IPS-15b (cell line): ENCODE data around the gene TNRC6B.

Experiments
- H3K27me3 ChIP-seq: one replicate; pipeline ENCODE4 v1.6.1; 2013; ENCODE audit warnings: low read length; ENCODE audit not compliant: control insufficient read depth, insufficient read depth
- H3K36me3 ChIP-seq: one replicate; pipeline ENCODE4 v1.6.1; 2013; ENCODE audit warnings: low read length; ENCODE audit not compliant: control insufficient read depth, insufficient read depth
- H3K4me1 ChIP-seq: one replicate; pipeline ENCODE4 v1.6.1; 2013; ENCODE audit warnings: mild to moderate bottlenecking, low read length; ENCODE audit not compliant: control insufficient read depth, insufficient read depth
- H3K4me3 ChIP-seq: one replicate; pipeline ENCODE4 v1.5.1; 2013; ENCODE audit warnings: low read depth, low read length
- H3K9ac ChIP-seq: one replicate; pipeline ENCODE4 v1.6.1; 2013; ENCODE audit warnings: low read depth, mild to moderate bottlenecking, low read length
- H3K9me3 ChIP-seq: one replicate; pipeline ENCODE4 v1.6.1; 2013; ENCODE audit warnings: mild to moderate bottlenecking, low read length; ENCODE audit not compliant: control insufficient read depth, insufficient read depth

Gene TNRC6B

DNA sequence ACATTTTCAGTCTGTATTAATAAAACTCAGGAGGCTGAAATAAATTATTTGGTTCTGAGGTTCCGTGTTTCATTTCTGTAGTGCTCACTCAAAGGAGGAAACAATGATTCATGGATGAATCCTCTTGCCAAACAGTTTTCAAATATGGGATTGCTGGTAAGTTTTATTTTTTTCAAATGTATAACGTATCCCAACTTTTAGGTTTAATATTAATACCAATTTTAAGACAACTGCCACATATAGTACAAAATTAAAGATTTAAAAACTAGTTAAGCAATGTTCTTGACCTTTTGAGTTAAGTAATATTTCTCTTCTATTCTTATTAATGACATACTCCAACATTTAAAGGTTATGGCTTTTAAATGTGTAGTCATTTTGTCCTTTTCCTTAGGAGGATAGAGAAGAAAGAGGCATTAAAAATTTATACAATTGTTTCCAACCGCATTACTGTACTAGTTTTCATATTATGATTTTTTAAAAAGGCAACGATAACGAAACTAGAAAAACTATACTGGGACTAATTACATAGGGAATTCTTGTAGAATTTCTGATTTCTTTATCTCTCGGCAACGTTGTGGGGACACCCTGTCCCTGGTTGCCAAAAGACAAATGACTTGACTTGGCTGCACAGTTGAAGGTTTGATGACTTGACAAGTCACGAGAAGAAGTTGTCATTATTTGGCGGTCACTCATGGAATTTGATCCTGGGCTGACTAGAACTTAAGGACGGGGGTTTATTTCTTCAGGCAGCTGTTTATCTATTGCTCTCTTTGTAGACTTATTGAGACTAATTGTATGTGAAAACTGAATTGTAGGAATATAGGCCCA, 99.5 kb downstream of the TNRC6B start:
- Histone ChIP-seq H3K9ac (no peak overlapping the region), H3K4me1 (no peaks in the 10 kb centered on the region), H3K27me3 (no peaks in the 10 kb centered on the region), H3K9me3 (no peaks in the 10 kb centered on the region), H3K36me3 (peaks cover 28% of the 10 kb centered on the region), H3K4me3 (no peak overlapping the region)

DNA sequence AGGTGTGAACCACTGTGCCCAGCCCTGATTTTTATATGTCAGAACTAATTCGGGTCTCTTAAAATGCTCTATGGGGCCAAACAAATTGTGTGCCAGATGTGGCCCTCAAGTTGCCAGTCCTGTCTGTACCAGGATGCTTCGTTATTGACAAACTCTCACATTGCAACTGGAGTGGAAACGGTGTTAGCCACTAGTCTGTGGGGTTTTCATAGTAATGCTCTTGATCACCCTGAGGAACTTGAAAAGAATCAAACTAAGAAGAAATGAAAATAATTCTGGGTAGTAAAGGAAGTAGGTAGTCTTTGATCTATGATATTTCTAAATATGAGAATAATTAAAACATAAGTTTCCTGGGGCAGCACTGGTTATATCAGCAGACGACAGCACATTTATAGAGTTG, 101.3 kb downstream of the TNRC6B start:
- no peaks in the 10 kb centered on the region for H3K27me3 ChIP-seq
- no peaks in the 10 kb centered on the region for H3K4me1 ChIP-seq
- no peaks in the 10 kb centered on the region for H3K9me3 ChIP-seq
- H3K36me3 ChIP-seq, result peaks cover 26% of the 10 kb centered on the region
- H3K4me3 ChIP-seq, result no peak overlapping the region
- no peak overlapping the region for H3K9ac ChIP-seq

DNA sequence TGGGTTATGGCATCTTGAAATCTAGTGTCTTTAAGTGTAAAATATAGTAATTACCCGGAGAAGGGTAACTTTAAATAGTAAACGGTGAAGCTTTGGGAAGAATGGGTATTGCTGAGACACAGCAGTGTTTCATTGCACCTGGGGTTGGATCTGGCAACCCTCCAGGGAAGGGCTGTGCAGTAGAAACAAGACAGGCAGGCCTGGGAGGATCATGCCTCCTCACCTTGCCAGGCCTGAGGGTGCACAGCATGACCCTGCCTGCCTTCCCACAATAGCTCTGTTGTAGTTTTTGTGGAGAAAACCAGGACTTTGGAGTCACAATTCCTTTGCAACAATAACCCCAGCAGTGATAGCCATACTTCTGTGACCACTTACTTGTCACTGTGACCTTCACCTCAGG, 104.0 kb downstream of the TNRC6B start:
- H3K9me3 ChIP-seq, result no peaks in the 10 kb centered on the region
- H3K27me3 ChIP-seq, result no peaks in the 10 kb centered on the region
- peaks cover 22% of the 10 kb centered on the region for H3K36me3 ChIP-seq
- no peak overlapping the region for H3K9ac ChIP-seq
- H3K4me1 ChIP-seq, result no peaks in the 10 kb centered on the region
- H3K4me3 ChIP-seq, result no peak overlapping the region

GRCh38 chr22:40285513-40285912, 107.8 kb downstream of the TNRC6B start:
- H3K36me3 ChIP-seq, result peaks cover 17% of the 10 kb centered on the region
- H3K9me3 ChIP-seq, result no peaks in the 10 kb centered on the region
- no peaks in the 10 kb centered on the region for H3K4me1 ChIP-seq
- H3K4me3 ChIP-seq, result no peak overlapping the region
- no peaks in the 10 kb centered on the region for H3K27me3 ChIP-seq
- H3K9ac ChIP-seq, result no peak overlapping the region

GRCh38 chr22:40289991-40290459, 112.3 kb downstream of the TNRC6B start:
- H3K9ac ChIP-seq, result no peak overlapping the region
- H3K9me3 ChIP-seq, result no peaks in the 10 kb centered on the region
- no peaks in the 10 kb centered on the region for H3K4me1 ChIP-seq
- H3K27me3 ChIP-seq, result no peaks in the 10 kb centered on the region
- peaks cover 13% of the 10 kb centered on the region for H3K36me3 ChIP-seq
- no peak overlapping the region for H3K4me3 ChIP-seq

DNA sequence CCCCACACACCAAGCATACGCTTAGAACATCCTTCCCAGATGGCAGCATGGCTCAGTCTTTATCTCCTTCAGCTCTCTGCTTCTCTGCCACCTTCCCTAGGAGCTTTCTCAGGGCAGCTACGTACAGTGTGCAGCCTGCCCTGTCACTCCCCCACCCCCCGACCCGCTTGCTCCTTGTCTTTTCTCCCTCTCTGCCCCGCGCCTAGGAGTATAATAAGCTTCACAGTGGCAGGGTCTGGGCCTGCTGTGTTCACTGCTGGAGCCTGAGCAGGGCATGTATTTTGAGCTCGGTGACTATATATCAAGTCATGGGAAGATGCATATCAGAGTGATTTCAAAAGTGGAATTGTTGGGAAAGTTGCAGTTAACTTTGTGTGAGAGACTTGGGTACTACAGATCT, 112.8 kb downstream of the TNRC6B start:
- Histone ChIP-seq H3K27me3 (no peaks in the 10 kb centered on the region), H3K36me3 (peaks cover 13% of the 10 kb centered on the region), H3K9me3 (no peaks in the 10 kb centered on the region), H3K4me3 (no peak overlapping the region), H3K4me1 (no peaks in the 10 kb centered on the region), H3K9ac (no peak overlapping the region)

GRCh38 chr22:40294696-40295095, 117.0 kb downstream of the TNRC6B start:
- Histone ChIP-seq H3K27me3 (no peaks in the 10 kb centered on the region), H3K36me3 (peaks cover 3% of the 10 kb centered on the region), H3K4me1 (no peaks in the 10 kb centered on the region), H3K4me3 (no peak overlapping the region), H3K9ac (no peak overlapping the region), H3K9me3 (no peaks in the 10 kb centered on the region)

DNA sequence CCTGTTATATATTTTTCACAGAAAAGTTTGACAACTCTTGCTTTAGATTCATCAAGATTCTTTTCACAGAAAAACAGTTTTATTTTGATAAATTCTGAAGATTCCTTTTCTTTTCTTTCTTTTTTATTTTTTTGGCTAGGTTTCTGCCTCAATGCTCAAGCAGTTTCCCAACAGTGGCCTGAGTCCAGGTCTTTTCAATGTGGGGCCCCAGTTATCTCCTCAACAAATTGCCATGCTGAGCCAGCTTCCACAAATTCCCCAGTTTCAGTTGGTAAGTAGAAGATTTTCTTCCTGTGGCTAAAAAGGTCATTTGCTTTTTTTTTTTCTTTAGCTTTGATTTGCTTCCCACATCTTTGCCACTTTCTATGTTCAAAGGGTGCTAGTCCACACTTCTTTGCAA, 122.6 kb downstream of the TNRC6B start:
- Histone ChIP-seq H3K36me3 (peaks cover 17% of the 10 kb centered on the region), H3K9ac (no peak overlapping the region), H3K4me3 (no peak overlapping the region), H3K9me3 (no peaks in the 10 kb centered on the region), H3K27me3 (no peaks in the 10 kb centered on the region), H3K4me1 (no peaks in the 10 kb centered on the region)

- H3K9me3 ChIP-seq, result no peaks in the 10 kb centered on the region
- peaks cover 17% of the 10 kb centered on the region for H3K36me3 ChIP-seq
- H3K4me3 ChIP-seq, result no peak overlapping the region
- no peaks in the 10 kb centered on the region for H3K27me3 ChIP-seq
- H3K4me1 ChIP-seq, result no peaks in the 10 kb centered on the region
- no peak overlapping the region for H3K9ac ChIP-seq
These were observed 123.4 kb downstream of the TNRC6B start for GRCh38 chr22:40300884-40301672.

GRCh38 chr22:40302149-40302548, 124.4 kb downstream of the TNRC6B start:
- H3K27me3 ChIP-seq, result no peaks in the 10 kb centered on the region
- H3K4me3 ChIP-seq, result no peak overlapping the region
- no peak overlapping the region for H3K9ac ChIP-seq
- H3K4me1 ChIP-seq, result no peaks in the 10 kb centered on the region
- H3K36me3 ChIP-seq, result peaks cover 19% of the 10 kb centered on the region
- H3K9me3 ChIP-seq, result no peaks in the 10 kb centered on the region

DNA sequence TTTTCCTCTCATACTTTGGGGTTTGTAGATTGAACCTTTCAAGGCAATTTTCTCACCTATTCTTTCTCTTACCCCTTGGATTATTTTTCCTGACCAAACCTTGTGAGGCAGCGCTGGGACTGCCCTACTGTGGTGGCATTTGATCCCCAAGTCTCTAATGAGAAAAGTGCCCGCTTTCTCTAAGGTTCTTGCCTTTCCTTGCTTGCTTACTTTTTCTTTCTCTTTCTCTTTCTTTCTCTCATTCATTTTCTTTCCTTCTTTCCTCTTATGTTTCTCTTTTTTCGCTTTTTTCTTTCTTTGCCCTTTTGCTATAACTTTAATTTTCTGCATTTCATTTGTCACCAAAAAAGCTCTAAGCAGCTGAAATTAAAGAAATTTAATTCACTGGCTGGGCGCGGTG, 127.9 kb downstream of the TNRC6B start:
- Histone ChIP-seq H3K4me1 (no peaks in the 10 kb centered on the region), H3K4me3 (no peak overlapping the region), H3K9me3 (no peaks in the 10 kb centered on the region), H3K9ac (no peak overlapping the region), H3K36me3 (peaks cover 16% of the 10 kb centered on the region), H3K27me3 (no peaks in the 10 kb centered on the region)
